ENCODE results near the gene PGAM5.

Gene PGAM5

GRCh38 chr12:132723015-132723763 lies 12.5 kb downstream of the PGAM5 start:
- Histone ChIP-seq H3K27me3 (ENCODE audit: control insufficient read depth in 1 of 2, insufficient read depth in 2 of 2, low read length in 2 of 2) (no peaks in the 10 kb centered on the region), H3K4me1 (ENCODE audit: control insufficient read depth, insufficient read depth, low read length) (no peaks in the 10 kb centered on the region), H3K9ac (ENCODE audit: low read length in 2 of 2) (no peak overlapping the region), H3K27ac (ENCODE audit: low read length) (no peak overlapping the region), H3K4me3 (ENCODE audit: low read length in 2 of 2) (no peak overlapping the region), H3K36me3 (ENCODE audit: control insufficient read depth in 2 of 2, insufficient read depth in 2 of 2, low read length in 2 of 2) (peaks cover 54 to 62% of the 10 kb centered on the region in 2 donors), H3K9me3 (ENCODE audit: control insufficient read depth in 2 of 2, low read length in 2 of 2) (no peaks in the 10 kb centered on the region)

GRCh38 chr12:132723764-132724140 lies 13.1 kb downstream of the PGAM5 start:
- Histone ChIP-seq H3K27me3 (ENCODE audit: control insufficient read depth in 1 of 2, insufficient read depth in 2 of 2, low read length in 2 of 2) (no peaks in the 10 kb centered on the region), H3K9me3 (ENCODE audit: control insufficient read depth in 2 of 2, low read length in 2 of 2) (no peaks in the 10 kb centered on the region), H3K4me3 (ENCODE audit: low read length in 2 of 2) (no peak overlapping the region), H3K36me3 (ENCODE audit: control insufficient read depth in 2 of 2, insufficient read depth in 2 of 2, low read length in 2 of 2) (peaks cover 58 to 66% of the 10 kb centered on the region in 2 donors), H3K27ac (ENCODE audit: low read length) (no peak overlapping the region), H3K9ac (ENCODE audit: low read length in 2 of 2) (no peak overlapping the region), H3K4me1 (ENCODE audit: control insufficient read depth, insufficient read depth, low read length) (no peaks in the 10 kb centered on the region)

- Histone ChIP-seq H3K27me3 (ENCODE audit: control insufficient read depth in 1 of 2, insufficient read depth in 2 of 2, low read length in 2 of 2) (no peaks in the 10 kb centered on the region), H3K36me3 (ENCODE audit: control insufficient read depth in 2 of 2, insufficient read depth in 2 of 2, low read length in 2 of 2) (peaks cover 56 to 63% of the 10 kb centered on the region in 2 donors), H3K9ac (ENCODE audit: low read length in 2 of 2) (no peak overlapping the region), H3K4me1 (ENCODE audit: control insufficient read depth, insufficient read depth, low read length) (no peaks in the 10 kb centered on the region), H3K4me3 (ENCODE audit: low read length in 2 of 2) (no peak overlapping the region), H3K27ac (ENCODE audit: low read length) (no peak overlapping the region), H3K9me3 (ENCODE audit: control insufficient read depth in 2 of 2, low read length in 2 of 2) (no peaks in the 10 kb centered on the region)
Observed at GRCh38 chr12:132724506-132725241, 14.0 kb downstream of the PGAM5 start.

- Histone ChIP-seq H3K36me3 (ENCODE audit: control insufficient read depth in 2 of 2, insufficient read depth in 2 of 2, low read length in 2 of 2) (peaks cover 53 to 64% of the 10 kb centered on the region in 2 donors), H3K9ac (ENCODE audit: low read length in 2 of 2) (no peak overlapping the region), H3K27ac (ENCODE audit: low read length) (no peak overlapping the region), H3K9me3 (ENCODE audit: control insufficient read depth in 2 of 2, low read length in 2 of 2) (no peaks in the 10 kb centered on the region), H3K4me3 (ENCODE audit: low read length in 2 of 2) (no peak overlapping the region), H3K27me3 (ENCODE audit: control insufficient read depth in 1 of 2, insufficient read depth in 2 of 2, low read length in 2 of 2) (no peaks in the 10 kb centered on the region), H3K4me1 (ENCODE audit: control insufficient read depth, insufficient read depth, low read length) (no peaks in the 10 kb centered on the region)
Observed at GRCh38 chr12:132726386-132726785, 15.7 kb downstream of the PGAM5 start.

- no peaks in the 10 kb centered on the region for H3K4me1 ChIP-seq (ENCODE audit: control insufficient read depth, insufficient read depth, low read length)
- no peaks in the 10 kb centered on the region for H3K9me3 ChIP-seq (ENCODE audit: control insufficient read depth in 2 of 2, low read length in 2 of 2)
- peaks cover 59 to 73% of the 10 kb centered on the region in 2 donors for H3K36me3 ChIP-seq (ENCODE audit: control insufficient read depth in 2 of 2, insufficient read depth in 2 of 2, low read length in 2 of 2)
- no peak overlapping the region for H3K4me3 ChIP-seq (ENCODE audit: low read length in 2 of 2)
- no peak overlapping the region for H3K9ac ChIP-seq (ENCODE audit: low read length in 2 of 2)
- no peaks in the 10 kb centered on the region for H3K27me3 ChIP-seq (ENCODE audit: control insufficient read depth in 1 of 2, insufficient read depth in 2 of 2, low read length in 2 of 2)
- H3K27ac ChIP-seq (ENCODE audit: low read length) = no peak overlapping the region
Observed at GRCh38 chr12:132727091-132727794, 16.6 kb downstream of the PGAM5 start.

GRCh38 chr12:132728502-132728901 lies 17.9 kb downstream of the PGAM5 start:
- H3K4me1 ChIP-seq (ENCODE audit: control insufficient read depth, insufficient read depth, low read length) = no peaks in the 10 kb centered on the region
- no peak overlapping the region for H3K4me3 ChIP-seq (ENCODE audit: low read length in 2 of 2)
- no peak overlapping the region for H3K27ac ChIP-seq (ENCODE audit: low read length)
- H3K9ac ChIP-seq (ENCODE audit: low read length in 2 of 2) = no peak overlapping the region
- no peaks in the 10 kb centered on the region for H3K9me3 ChIP-seq (ENCODE audit: control insufficient read depth in 2 of 2, low read length in 2 of 2)
- H3K36me3 ChIP-seq (ENCODE audit: control insufficient read depth in 2 of 2, insufficient read depth in 2 of 2, low read length in 2 of 2) = peaks cover 66 to 79% of the 10 kb centered on the region in 2 donors
- no peaks in the 10 kb centered on the region for H3K27me3 ChIP-seq (ENCODE audit: control insufficient read depth in 1 of 2, insufficient read depth in 2 of 2, low read length in 2 of 2)

- H3K27ac ChIP-seq (ENCODE audit: low read length) = no peak overlapping the region
- H3K27me3 ChIP-seq (ENCODE audit: control insufficient read depth in 1 of 2, insufficient read depth in 2 of 2, low read length in 2 of 2) = no peaks in the 10 kb centered on the region
- H3K36me3 ChIP-seq (ENCODE audit: control insufficient read depth in 2 of 2, insufficient read depth in 2 of 2, low read length in 2 of 2) = peaks cover 67 to 82% of the 10 kb centered on the region in 2 donors
- H3K9ac ChIP-seq (ENCODE audit: low read length in 2 of 2) = no peak overlapping the region
- no peak overlapping the region for H3K4me3 ChIP-seq (ENCODE audit: low read length in 2 of 2)
- no peaks in the 10 kb centered on the region for H3K4me1 ChIP-seq (ENCODE audit: control insufficient read depth, insufficient read depth, low read length)
- no peaks in the 10 kb centered on the region for H3K9me3 ChIP-seq (ENCODE audit: control insufficient read depth in 2 of 2, low read length in 2 of 2)
Observed at GRCh38 chr12:132729541-132730320, 19.1 kb downstream of the PGAM5 start.

- no peak overlapping the region for H3K27ac ChIP-seq (ENCODE audit: low read length)
- H3K9ac ChIP-seq (ENCODE audit: low read length in 2 of 2) = no peak overlapping the region
- no peaks in the 10 kb centered on the region for H3K9me3 ChIP-seq (ENCODE audit: control insufficient read depth in 2 of 2, low read length in 2 of 2)
- H3K27me3 ChIP-seq (ENCODE audit: control insufficient read depth in 1 of 2, insufficient read depth in 2 of 2, low read length in 2 of 2) = no peaks in the 10 kb centered on the region
- H3K36me3 ChIP-seq (ENCODE audit: control insufficient read depth in 2 of 2, insufficient read depth in 2 of 2, low read length in 2 of 2) = peaks cover 71 to 83% of the 10 kb centered on the region in 2 donors
- no peaks in the 10 kb centered on the region for H3K4me1 ChIP-seq (ENCODE audit: control insufficient read depth, insufficient read depth, low read length)
- no peak overlapping the region for H3K4me3 ChIP-seq (ENCODE audit: low read length in 2 of 2)
Observed at GRCh38 chr12:132730353-132730752, 19.7 kb downstream of the PGAM5 start.

- Histone ChIP-seq H3K9ac (ENCODE audit: low read length in 2 of 2) (no peak overlapping the region), H3K27ac (ENCODE audit: low read length) (no peak overlapping the region)
Observed at GRCh38 chr12:132731574-132731973, 20.9 kb downstream of the PGAM5 start.

GRCh38 chr12:132734206-132734605 lies 23.6 kb downstream of the PGAM5 start:
- no peaks in the 10 kb centered on the region for H3K27me3 ChIP-seq (ENCODE audit: control insufficient read depth in 1 of 2, insufficient read depth in 2 of 2, low read length in 2 of 2)
- H3K9me3 ChIP-seq (ENCODE audit: control insufficient read depth in 2 of 2, low read length in 2 of 2) = no peaks in the 10 kb centered on the region
- no peak overlapping the region for H3K4me3 ChIP-seq (ENCODE audit: low read length in 2 of 2)
- no peaks in the 10 kb centered on the region for H3K4me1 ChIP-seq (ENCODE audit: control insufficient read depth, insufficient read depth, low read length)
- no peak overlapping the region for H3K27ac ChIP-seq (ENCODE audit: low read length)
- H3K9ac ChIP-seq (ENCODE audit: low read length in 2 of 2) = no peak overlapping the region
- H3K36me3 ChIP-seq (ENCODE audit: control insufficient read depth in 2 of 2, insufficient read depth in 2 of 2, low read length in 2 of 2) = peaks cover 62 to 79% of the 10 kb centered on the region in 2 donors

More at GRCh38 chr12:132731574-132731973, 20.9 kb downstream of the PGAM5 start:
- Histone ChIP-seq H3K36me3 (ENCODE audit: control insufficient read depth in 2 of 2, insufficient read depth in 2 of 2, low read length in 2 of 2) (peaks cover 67 to 82% of the 10 kb centered on the region in 2 donors), H3K27me3 (ENCODE audit: control insufficient read depth in 1 of 2, insufficient read depth in 2 of 2, low read length in 2 of 2) (no peaks in the 10 kb centered on the region), H3K4me3 (ENCODE audit: low read length in 2 of 2) (no peak overlapping the region), H3K9me3 (ENCODE audit: control insufficient read depth in 2 of 2, low read length in 2 of 2) (no peaks in the 10 kb centered on the region), H3K4me1 (ENCODE audit: control insufficient read depth, insufficient read depth, low read length) (no peaks in the 10 kb centered on the region)
